ENCODE measurements around the gene MMS19.
A peak's percentile ranks its signal among the peaks of the same experiment; 100 is the strongest.
"Not testable (repeated sequence)": the region's sequence is repeated elsewhere in the genome, so short reads cannot be mapped to it uniquely, and the experiment has no call there.

MMS19 gene

GRCh38 chr10:97459111-97459510 lies 39.1 kb downstream of the MMS19 start:
- DNase-seq, result no peak

- no peak for DNase-seq
Measured at GRCh38 chr10:97456686-97457065, 41.5 kb downstream of the MMS19 start.

DNA sequence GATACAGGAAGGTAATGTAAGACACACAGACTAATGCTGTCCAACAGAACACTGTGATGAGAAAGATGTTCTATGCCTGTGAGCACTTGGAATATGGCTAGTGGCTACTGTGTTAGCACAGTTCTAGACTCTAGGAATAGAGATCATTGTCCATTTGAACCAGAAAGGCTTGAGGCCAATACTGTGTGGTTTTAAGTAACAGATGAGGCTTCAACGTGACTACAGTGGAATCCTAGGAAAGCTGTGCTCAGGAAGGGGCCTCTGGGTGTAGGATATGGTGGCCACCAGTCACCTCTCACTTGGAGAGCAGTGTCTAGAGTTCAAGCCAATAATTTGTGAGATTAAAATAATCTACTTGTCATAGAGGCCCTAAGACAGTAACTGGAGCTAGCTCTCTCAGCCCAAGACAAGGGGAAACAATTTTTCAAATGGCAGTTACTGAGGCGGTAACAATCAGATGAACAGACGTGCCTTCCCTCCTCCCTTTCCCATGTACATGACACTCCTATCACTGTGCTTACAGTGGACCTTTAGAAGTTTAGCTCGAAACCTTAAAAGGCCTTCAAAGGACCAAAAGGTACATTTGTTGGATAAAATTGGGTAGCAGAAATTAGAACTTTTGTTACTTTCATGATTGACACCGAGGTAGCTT lies 42.1 kb downstream of the MMS19 start:
- no peak for DNase-seq

DNA sequence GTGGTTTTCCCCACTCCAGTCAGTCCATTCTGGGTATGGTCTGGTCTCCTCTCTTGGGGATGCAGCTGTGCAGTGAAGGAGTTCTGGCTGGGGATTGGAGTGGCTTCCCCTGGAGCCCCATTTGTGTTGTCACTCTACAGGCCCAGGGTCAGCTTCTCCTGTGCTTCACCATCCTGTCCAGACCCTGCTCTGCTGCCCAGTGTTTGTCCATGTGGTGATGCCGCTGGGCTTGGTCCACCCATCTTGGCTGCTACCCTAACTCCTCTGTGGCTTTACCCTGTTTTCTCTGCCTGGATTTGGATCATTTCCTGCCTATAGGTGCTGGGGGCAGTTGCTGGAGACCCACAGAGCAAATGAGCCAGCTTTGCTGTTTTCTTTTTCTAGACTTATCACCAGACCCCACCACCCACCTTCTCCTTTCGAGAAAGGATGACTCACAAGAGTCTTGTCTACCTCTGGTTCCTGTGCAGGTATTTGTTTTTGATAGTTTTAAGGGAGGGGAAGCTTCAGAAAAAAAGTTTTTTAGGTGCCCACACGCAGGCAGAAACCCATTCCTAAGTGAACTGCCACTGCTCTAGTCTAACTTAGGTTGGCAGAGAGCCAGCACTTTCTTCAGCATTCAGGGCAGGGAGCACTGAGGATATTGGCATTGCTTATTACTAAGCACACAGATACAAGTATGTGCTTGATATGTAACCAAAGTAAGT lies 43.7 kb downstream of the MMS19 start:
- no peak for DNase-seq

GRCh38 chr10:97452352-97452751 lies 45.9 kb downstream of the MMS19 start:
- no peak for DNase-seq

DNA sequence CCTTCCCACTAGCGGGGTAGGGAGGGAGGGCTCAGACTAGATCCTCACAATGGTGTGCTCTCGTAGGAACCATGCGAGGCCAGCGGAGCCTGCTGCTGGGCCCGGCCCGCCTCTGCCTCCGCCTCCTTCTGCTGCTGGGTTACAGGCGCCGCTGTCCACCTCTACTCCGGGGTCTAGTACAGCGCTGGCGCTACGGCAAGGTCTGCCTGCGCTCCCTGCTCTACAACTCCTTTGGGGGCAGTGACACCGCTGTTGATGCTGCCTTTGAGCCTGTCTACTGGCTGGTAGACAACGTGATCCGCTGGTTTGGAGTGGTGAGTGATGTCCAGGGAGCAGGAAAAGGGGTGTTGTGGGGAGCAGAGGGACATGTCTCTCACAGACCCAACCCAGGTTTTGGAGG lies 46.6 kb downstream of the MMS19 start:
- no peak for DNase-seq

GRCh38 chr10:97450828-97451227 lies 47.4 kb downstream of the MMS19 start:
- DNase-seq, result no peak

DNA sequence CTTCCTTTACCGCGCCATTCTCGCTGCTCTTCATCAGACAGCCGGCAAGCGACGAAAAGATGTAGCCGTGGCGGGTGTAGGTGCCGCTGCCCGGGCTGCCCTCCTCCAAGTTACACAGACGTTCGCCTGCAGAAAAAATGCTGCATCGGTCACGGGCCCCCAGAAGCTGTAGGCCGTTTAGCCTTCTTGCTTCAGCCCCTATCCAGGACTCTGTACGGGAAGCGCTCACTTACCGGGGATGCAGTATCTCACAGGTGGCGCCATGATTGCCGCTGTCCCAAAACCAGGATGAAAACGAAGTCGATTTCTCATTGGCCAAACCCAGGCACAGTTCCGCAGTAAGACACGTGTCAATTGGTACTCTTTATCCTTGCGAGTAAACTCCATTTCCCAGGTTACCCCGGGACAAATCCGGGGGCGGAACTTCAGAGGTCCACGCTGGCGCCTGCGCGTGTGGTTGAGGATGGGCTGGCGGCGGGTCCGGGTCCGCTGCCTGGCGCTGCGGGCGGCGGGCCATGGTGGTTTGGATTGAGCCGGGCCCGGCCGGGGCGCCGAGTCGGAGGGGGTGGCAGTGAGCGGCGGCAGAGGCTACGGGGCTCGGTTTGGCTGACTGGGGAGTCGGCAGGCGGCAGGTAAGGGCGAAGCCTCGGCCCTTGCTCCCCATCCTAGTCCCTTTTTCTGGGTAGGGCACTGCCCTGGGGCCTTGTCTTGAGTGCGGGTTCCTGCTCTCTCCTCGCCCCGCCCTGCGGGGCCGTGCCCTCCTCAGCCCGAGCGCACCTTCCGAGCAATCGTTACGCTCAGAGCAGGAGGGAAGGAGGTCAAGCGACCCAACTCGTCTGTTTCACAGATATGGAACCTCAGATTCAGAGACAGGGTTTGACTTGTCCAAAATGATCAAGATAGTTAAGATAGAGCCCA lies 52.2 kb downstream of the MMS19 start, which contains the start of the genes EXOSC1 and ZDHHC16:
TSS of gene EXOSC1 (minus strand) at position 285 of the 918 bp plus-strand sequence. CDS start at position 264, 21 bp downstream.
TSS of gene ZDHHC16 (plus strand) at position 454 of the 918 bp plus-strand sequence. CDS start 5,501 bp downstream, outside the sequence.
- DNase-seq, result peak; percentile 83 to 92

- DNase-seq, result no peak
Measured at GRCh38 chr10:97445357-97445721, 52.9 kb downstream of the MMS19 start.

GRCh38 chr10:97444212-97444611 lies 54.0 kb downstream of the MMS19 start:
- DNase-seq, result no peak

- no peak for DNase-seq
Measured at GRCh38 chr10:97442277-97442676, 55.9 kb downstream of the MMS19 start.

DNA sequence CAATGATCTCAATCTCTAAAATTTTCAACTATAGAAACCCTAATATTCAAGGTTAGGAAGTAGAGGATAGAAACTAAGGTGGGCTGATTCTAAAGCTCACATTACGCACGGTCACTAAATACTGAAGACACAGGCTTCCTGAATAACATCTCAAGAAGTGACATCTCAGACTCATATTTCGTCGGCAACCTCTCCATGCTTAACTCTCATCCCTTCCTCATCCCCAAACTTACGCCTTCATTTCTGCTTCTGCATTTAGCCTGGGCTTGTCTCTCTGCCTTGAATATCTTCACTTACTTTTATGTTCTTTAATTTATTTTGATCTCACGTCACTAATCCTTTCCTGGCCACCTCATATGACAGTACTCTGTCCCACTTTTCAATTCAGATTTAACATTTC lies 63.0 kb downstream of the MMS19 start:
- DNase-seq, result no peak

DNA sequence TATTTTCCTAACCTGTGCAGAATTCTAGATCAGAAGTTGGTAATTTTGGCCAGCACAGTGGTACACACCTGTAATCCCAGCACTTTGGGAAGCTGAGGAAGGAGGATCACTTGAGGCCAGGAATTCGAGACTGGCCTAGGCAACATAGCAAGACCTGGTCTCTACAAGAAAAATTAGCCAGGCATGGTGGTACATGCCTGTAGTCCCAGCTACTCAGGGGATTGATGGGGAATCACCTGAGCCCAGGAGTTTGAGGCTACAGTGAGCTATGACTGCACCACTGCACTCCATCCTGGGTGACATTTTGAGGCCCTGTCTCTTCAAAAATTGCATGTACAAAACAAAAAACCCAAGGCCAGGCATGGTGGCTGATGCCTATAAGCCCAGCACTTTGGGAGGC lies 63.7 kb downstream of the MMS19 start:
- DNase-seq, result no peak

GRCh38 chr10:97434055-97434454 lies 64.2 kb downstream of the MMS19 start:
- DNase-seq, result no peak

DNA sequence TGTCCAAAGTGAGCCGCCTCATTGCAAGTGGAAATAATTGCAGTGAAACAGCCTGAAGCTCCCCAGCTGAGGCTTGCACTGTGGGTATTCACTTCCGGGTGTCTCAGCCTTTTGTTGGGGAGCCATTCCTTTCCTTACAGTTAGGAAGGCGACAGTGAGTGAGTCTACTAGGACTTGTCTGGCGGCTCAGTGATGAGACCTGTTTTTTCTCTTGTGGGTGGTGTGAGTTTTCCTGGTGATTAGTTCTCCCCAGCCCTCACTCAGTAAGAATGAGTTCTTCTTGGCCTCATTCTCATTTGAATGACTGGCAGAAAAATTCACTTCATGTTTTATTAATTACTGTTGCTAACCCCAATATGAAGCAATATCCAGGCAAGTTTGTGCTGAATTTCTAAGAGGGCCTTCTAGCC lies 69.6 kb downstream of the MMS19 start:
- no peak for DNase-seq

- DNase-seq, result no peak
Measured at GRCh38 chr10:97427571-97428179, 70.5 kb downstream of the MMS19 start.

DNA sequence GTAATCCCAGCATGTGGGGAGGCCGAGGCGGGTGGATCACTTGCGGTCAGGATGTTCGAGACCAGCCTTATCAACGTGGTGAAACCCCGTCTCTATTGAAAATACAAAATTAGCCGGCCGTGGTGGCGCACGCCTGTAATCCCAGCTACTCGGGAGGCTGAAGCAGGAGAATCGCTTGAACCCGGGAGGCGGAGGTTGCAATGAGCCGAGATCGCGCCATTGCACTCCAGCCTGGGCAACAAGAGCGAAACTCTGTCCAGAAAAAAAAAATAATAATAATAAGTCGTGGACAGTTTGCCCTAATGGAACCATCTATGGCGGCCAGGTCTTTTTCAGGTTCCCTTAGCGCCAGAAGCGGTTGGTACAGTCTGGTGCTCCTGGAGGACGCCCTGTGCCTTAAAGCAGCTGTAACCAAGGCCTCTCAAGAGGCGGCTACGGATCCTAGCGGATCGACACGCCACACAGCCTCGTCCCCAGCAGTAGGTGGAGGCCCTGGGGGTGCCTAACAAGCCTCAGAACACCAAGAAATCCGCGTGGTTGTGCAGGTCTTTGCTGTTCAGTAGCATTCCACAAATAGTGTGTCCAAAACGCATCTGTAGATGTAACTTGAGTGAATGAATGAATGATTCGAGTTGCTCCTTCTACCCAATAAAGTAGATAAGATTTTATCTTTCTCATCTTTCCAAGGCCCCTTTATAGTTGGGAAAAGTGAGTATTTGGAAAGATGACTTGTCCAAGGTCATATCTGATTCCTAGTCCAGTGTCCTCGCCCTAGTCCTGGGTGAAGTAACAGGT lies 71.2 kb downstream of the MMS19 start:
- DNase-seq, result peak in 1 of 2 experiments; percentile 6

- peak; percentile 88 to 90 for DNase-seq
Measured at GRCh38 chr10:97425964-97426775, 72.1 kb downstream of the MMS19 start, which contains the start of gene PGAM1. Gene PGAM1 (plus strand): TSS chr10:97426191. CDS start chr10:97426308, 117 bp downstream.

DNA sequence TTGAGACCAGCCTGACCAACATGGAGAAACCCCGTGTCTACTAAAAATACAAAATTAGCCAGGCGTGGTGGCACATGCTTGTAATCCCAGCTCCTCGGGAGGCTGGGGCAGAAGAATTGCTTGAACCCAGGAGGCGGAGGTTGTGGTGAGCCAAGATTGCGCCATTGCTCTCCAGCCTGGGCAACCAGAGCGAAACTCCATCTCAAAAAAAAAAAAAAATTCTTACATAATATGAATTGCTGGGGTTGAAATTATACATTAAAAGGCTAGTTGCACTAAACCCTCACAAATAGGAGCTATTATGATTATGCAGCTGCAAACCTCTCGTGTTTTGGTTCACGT lies 74.5 kb downstream of the MMS19 start:
- not testable (repeated sequence) for DNase-seq

- DNase-seq, result no peak
Measured at GRCh38 chr10:97416565-97416964, 81.7 kb downstream of the MMS19 start.

DNA sequence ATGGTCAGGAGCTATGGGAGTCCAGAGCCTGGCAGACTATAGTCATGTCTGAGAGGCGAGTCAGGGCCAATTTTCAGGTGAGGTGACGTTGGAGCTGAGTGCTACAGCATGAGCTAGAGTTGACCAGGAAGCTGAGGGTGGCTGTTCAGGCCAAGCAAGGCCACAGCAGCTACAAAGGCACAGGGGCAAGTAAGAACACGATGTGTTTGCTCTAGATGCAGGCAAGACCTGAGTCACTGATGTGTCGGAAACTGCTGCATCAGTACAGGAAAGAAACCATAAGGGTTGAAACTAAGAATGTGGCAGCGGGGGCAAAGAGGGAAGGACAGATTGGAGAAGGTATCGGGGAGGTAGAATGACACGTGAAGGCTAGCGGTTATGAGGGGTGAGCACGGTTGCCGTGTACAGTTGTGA lies 85.3 kb downstream of the MMS19 start:
- no peak for DNase-seq
